ENCODE data around the gene TSHZ2.

DNA sequence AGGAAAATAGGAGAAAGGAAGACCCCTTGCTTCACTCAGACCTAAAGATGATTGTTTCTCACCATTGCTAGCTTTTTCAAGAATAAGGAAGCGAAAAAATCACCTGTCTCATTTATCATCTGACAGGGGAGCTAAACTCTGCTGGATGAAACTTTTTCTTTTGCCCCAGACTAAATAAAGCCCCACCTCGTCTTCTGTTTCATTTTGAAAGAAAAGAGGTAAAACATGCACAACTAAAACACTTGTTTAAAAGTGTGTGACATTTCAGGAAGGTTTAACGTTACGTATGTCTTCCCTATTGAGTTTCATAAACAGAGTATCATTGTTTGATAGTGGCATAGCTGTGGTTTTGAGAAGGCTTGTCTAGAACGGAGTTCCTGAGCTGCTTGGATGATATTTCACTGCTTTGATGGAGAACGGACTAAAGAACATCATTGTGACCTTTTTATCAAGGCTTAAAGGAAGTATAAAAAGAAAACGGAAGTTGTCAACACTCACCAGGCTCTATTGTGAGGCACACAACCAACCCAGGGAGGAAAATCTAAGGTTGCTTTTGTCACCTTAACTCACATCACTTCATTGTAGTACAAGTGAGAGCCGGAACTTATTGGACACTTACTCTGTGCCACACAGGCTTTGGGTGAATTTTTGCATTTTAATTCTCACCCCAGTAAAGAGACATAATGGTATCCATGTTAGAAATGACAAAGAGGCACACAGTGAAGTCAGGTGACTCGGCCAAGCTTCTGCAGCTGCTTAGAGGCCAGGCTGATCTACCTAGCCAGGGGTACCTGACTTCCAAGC is 29.5 kb downstream of the TSHZ2 start:
- TF ChIP-seq POLR2AphosphoS5 (IDR thresholded peaks at IDR 0.05), result no peak
- TF ChIP-seq RAD21 (conservative IDR thresholded peaks at IDR 0.05), result no peak
- no peak for TF ChIP-seq CTCF (IDR thresholded peaks at IDR 0.05; ENCODE audit: poor library complexity, severe bottlenecking)
- no peak for TF ChIP-seq SMC3 (conservative IDR thresholded peaks at IDR 0.05; ENCODE audit: poor library complexity)
- TF ChIP-seq EP300 (conservative IDR thresholded peaks at IDR 0.05; ENCODE audit: poor library complexity, severe bottlenecking), result no peak
- TF ChIP-seq REST (IDR thresholded peaks at IDR 0.05; ENCODE audit: borderline replicate concordance), result no peak
